GM19025 (cell line): Measurements from ENCODE around the gene RAB3C.
"Not testable (repeated sequence)": the region's sequence is repeated elsewhere in the genome, so short reads cannot be mapped to it uniquely, and the experiment has no call there.

Experiments
- ATAC-seq: cut with Tn5 transposase; IDR thresholded peaks from one replicate; pipeline ENCODE4 v1.9.1; 2021; ENCODE audit warnings: mild to moderate bottlenecking, low read depth, moderate library complexity; ENCODE audit not compliant: unreplicated experiment

Gene RAB3C

DNA sequence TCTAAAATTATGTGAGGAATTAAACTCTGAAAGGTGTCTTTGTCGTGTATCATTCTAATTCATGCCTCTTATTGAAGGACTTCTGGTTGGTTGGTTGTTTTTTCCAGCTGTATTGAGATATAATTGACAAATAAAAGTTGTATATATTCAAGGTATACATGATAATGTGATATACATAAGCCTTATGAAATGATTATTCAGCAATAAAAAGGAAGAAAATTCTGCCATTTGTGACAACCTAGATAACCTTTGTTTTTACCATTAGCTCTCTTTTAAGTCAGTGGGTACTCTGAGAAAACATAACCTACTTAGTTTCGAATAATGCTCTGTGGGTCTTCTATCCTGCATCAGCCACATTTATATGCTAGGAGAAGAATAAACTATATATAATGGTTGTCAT, 89.6 kb downstream of the RAB3C start:
- no peak for ATAC-seq

DNA sequence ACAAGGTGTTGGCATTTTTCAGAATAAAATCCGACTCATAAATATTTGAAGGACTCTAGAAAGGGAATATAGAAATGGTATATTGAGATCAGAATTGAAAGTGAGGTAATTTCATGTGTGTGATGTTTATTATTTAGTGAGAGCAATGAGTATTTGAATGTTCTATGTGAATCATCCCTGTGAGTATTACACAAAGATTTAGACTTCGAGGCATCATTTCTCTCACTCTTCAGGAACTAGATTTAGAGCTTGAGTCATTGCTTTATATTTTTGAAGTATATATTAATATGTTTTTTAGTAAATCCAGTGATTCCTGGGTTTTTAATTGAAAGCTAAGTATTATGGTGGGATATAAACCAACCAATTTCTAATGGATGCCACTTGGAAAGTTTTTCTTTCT, 91.2 kb downstream of the RAB3C start:
- no peak for ATAC-seq

- no peak for ATAC-seq
Observed at GRCh38 chr5:58674711-58675110, 91.8 kb downstream of the RAB3C start.

DNA sequence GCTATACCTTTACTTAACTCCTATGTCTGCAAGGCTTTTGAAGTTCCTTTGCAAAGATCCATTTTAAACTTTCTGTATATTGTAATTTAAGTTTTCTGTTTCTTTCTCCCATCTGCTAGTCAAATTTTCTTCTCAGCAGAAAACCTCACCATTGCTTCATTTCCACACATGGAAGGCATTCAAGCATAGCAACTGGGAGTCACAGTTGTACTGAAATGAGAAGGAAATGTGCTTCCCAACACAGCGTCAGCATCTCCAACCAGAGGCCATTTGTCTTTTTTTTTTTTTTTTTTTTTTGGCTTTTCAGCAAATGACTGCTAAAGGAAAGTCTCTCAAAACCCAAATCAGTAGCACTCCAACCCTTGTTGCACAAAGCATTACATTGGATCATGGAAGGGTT, 92.5 kb downstream of the RAB3C start:
- ATAC-seq: no peak

DNA sequence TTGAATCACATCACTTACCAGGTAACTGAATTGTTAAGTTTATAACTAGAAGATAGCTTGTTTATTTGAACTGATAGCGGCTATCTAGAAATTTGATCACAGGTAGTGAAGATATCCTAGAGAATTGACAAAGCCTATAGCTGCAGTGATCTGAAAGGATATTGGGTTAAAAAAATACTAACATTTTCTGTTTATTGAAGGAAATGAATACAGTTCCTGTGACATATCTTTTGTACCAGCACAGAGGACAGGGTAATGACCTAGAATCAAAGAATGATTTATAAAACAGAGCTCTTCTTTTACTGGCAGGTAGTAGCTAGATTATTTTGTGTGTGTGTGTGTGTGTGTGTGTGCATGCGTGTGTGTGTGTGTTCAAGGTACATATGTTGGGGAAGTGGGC, 94.8 kb downstream of the RAB3C start:
- no peak for ATAC-seq

DNA sequence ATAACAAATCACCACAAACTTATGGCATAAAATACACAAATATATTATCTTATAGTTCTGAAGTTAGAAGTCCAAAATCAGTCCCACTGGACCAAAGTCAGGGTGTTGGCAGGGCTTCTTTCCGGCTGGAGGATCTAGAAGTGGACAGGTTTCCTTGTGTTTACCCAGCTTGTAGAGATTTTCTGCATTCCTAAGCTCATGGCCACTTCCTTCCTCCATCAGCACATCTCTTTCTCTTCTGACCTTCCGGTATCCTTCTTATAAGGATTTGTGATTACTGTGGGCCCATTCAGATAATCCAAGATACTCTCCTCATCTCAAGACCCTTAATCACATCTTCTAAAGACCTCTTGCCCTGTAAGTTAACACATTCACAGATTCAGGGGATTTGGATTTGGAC, 97.6 kb downstream of the RAB3C start:
- no peak for ATAC-seq

- ATAC-seq: no peak
Observed at GRCh38 chr5:58681943-58682342, 99.1 kb downstream of the RAB3C start.

GRCh38 chr5:58683567-58683966, 100.7 kb downstream of the RAB3C start:
- ATAC-seq: no peak

DNA sequence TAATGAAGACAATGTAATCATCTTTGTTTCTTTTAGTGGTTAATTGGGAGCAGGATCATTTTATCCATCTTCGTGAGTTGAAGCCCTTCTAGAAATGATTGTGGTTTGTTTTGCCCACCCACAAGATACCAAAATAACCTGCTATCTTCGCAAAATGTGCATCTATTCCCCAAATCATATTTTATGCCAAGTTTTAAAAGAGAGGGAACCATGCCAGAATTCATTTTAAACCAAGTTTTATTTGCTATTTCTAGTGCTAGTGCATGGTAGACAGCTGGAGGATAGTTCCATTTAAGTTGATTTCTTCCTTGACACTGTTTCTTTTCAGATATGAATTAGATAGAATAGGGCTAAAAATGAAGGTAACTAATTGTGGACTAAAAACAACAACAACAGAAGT, 104.2 kb downstream of the RAB3C start:
- ATAC-seq: no peak

- no peak for ATAC-seq
Observed at GRCh38 chr5:58687595-58687994, 104.7 kb downstream of the RAB3C start.

DNA sequence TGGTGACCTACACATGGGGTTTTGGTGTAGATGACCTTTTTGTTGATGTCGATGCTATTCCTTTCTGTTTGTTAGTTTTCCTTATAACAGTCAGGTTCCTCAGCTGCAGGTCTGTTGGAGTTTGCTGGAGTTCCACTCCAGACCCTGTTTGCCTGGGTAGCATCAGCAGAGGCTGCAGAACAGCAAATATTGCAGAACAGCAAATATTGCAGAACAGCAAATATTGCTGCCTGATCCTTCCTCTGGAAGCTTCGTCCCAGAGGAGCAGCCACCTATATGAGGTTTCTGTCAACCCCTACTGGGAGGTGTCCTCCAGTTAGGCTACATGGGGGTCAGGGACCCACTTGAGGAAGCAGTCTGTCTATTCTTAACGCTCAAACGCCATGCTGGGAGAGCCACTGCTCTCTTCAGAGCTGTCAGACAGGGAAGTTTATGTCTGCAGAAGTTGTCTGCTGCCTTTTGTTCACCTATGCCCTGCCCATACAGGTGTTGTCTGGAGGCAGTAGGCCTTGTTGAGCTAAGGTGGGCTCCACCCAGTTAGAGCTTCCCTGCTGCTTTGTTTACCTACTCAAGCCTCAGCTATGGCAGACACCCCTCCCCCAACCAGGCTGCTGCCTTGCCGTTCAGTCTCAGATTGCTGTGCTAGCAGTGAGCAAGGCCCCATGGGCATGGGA, 116.3 kb downstream of the RAB3C start:
- not testable (repeated sequence) for ATAC-seq

GRCh38 chr5:58699762-58700118, 116.9 kb downstream of the RAB3C start:
- ATAC-seq: no peak

DNA sequence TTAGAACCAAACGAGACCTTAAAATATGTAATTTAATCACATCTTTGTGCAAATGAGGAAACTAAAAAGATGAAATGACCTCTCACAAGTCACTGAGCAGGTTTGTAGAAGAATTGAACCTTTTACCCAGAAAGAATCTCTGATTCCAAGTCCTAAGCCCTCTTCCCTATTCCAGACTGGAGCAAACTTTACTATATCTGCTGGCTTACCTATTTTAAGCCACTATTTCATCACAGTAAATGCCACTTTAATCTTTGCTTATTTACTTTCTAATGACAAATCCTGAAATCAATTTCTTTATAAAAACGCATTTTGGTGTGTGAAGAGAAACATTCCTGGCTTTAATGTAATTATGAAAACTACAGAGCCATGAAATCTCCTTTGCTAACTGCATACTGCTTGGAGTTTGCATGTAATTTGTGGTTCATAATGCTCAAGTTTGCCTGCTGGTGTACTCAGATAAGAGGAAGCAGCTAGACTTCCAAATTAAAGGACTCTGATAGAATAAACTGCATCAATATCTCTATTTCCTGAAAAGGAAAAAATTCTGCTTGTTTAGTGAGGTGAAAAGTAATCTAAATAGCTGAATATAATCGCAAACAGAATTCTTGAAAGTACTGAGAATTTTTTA, 121.2 kb downstream of the RAB3C start:
- no peak for ATAC-seq

DNA sequence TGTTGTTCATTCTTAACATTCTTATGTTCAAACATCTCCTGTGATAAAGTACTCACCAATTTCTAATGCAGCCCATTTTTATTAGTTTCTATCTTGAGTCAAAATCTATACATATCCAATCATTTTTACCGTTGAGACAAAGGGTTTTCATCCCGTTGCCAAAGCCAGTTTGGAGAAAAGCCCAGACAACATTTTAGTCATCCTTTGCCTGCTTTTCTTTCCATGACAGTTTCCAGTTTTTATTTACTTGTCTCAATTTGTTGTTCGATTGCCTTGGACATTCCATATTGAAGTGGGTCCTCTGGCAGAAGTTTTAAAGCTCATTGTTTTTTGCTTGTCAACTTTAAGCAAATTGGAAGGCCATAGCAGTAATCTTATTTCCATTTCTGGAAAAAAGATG, 123.9 kb downstream of the RAB3C start:
- ATAC-seq: no peak

- no peak for ATAC-seq
Observed at GRCh38 chr5:58708456-58708855, 125.6 kb downstream of the RAB3C start.

GRCh38 chr5:58710425-58710824, 127.5 kb downstream of the RAB3C start:
- ATAC-seq: not testable (repeated sequence)

DNA sequence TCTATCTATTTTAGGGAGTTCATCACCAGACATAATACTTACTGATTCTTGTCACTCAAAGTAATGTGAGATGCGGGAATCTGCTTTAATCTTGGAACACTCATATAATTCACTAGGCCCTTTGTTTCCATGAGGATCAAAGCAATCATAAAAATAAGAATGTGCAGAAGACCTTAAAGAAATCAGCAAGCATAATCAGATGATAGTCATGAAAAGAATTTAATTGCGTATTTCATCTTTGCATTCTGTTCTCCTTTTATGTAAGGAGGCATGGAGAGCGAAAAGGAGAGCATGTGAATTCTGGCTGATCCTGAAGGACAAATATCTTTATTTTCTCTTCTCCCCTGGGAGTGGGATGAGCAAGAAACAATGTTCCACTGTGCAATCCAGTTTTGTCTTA, 128.0 kb downstream of the RAB3C start:
- ATAC-seq: no peak

- no peak for ATAC-seq
Observed at GRCh38 chr5:58711965-58712364, 129.1 kb downstream of the RAB3C start.

DNA sequence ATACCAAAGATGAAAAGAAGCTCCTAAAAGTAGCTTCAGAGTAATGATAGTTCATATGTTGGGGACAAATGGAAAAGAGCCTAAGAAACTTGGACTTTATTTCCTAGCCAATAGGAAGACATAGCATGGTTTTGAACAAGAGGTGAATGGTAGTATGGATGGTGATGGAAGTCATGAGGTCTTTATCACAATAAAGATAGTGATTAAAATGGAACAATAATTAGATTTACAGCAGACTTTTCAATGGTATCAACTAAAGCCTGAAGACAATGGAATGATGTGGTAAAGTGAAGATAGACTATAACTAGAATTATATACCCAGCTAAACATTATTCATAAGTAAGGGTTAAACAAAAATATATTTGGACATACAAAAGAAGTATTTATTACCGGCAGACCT, 131.2 kb downstream of the RAB3C start:
- ATAC-seq: no peak

- ATAC-seq: no peak
Observed at GRCh38 chr5:58715997-58716656, 133.3 kb downstream of the RAB3C start.

GRCh38 chr5:58716713-58717112, 133.8 kb downstream of the RAB3C start:
- no peak for ATAC-seq
